Prostate gland (tissue), 2 donors: ENCODE measurements around the gene FHOD3.

Experiments
- POLR2A ChIP-seq: fragments of 450-650 bp; IDR thresholded peaks from one replicate; pipeline ENCODE4 v1.6.1; 2016; ENCODE audit warnings: antibody characterized with exemption, mild to moderate bottlenecking
- TF ChIP-seq, protein P1 (sequence below), 4 experiments: fragments of 200-600 bp in 2 of 4; fragments of 450-650 bp in 2 of 4; sonication (generic) in 2 of 4; IDR thresholded peaks; 1 replicate in 3 of 4; 2 replicates in 1 of 4; pipeline ENCODE4 v1.5.1; 2016 to 2019; ENCODE audit warnings: antibody characterized with exemption in 4 of 4, mild to moderate bottlenecking in 2 of 4, moderate library complexity in 2 of 4

DNA sequence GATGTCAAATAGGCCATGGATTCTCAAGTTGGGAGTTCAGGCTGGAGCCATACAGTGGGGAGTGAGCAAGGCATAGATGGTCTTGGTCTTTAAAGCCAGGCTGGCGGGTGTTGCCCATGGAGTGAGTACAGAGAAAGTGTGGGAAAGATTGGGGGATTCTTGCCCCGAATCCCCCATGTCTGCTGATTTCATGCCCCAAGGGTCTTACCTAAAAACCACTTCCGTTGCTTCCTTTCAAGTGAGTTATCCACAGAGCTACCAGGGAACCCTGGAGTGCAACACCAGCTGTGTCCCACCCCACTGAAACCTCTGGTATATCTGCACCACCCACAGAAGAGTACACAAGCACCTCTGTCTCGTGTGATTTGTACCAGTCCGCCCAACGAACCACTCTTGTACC, 31.4 kb downstream of the FHOD3 start:
- TF ChIP-seq POLR2A: no peak
- TF ChIP-seq, protein P1, sequence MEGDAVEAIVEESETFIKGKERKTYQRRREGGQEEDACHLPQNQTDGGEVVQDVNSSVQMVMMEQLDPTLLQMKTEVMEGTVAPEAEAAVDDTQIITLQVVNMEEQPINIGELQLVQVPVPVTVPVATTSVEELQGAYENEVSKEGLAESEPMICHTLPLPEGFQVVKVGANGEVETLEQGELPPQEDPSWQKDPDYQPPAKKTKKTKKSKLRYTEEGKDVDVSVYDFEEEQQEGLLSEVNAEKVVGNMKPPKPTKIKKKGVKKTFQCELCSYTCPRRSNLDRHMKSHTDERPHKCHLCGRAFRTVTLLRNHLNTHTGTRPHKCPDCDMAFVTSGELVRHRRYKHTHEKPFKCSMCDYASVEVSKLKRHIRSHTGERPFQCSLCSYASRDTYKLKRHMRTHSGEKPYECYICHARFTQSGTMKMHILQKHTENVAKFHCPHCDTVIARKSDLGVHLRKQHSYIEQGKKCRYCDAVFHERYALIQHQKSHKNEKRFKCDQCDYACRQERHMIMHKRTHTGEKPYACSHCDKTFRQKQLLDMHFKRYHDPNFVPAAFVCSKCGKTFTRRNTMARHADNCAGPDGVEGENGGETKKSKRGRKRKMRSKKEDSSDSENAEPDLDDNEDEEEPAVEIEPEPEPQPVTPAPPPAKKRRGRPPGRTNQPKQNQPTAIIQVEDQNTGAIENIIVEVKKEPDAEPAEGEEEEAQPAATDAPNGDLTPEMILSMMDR (IDR thresholded peaks at IDR 0.05): no peak
